Inflammatory macrophage (primary cell): ENCODE measurements around the gene HDX.
"Not testable (repeated sequence)": the region's sequence is repeated elsewhere in the genome, so short reads cannot be mapped to it uniquely, and the experiment has no call there.

ENCODE experiments used
- DNase-seq, 2 donors: peaks; one replicate each; pipeline ENCODE4 v3.0.0-alpha.2; 2020 to 2022
- total RNA-seq, 18 experiments: gene quantifications; one replicate each; lab custom pipeline; 2026; ENCODE audit warnings: mixed read lengths in 6 of 18, inconsistent platforms in 2 of 18; lab: John Stamatoyannopoulos, UW

The HDX gene
- 1.3 to 18.6 (median 4.7) reads per million in 18 experiments for total RNA-seq

- peak; percentile 87 for DNase-seq
These were observed at the start of gene HDX for GRCh38 chrX:84501798-84502628. Gene HDX, minus strand, starts transcription at chrX:84502453. Its CDS starts 27,056 bp downstream, at chrX:84475397.

GRCh38 chrX:84541315-84541714 is 39.1 kb upstream of the HDX start:
- DNase-seq, result not testable (repeated sequence)

- not testable (repeated sequence) for DNase-seq
These were observed 35.4 kb upstream of the HDX start for GRCh38 chrX:84537627-84538026.

- DNase-seq, result no peak
These were observed 13.8 kb downstream of the HDX start for GRCh38 chrX:84488426-84488825.

GRCh38 chrX:84487365-84488353 is 14.6 kb downstream of the HDX start:
- DNase-seq, result peak; percentile 11 to 21

- peak; percentile 11 to 25 for DNase-seq
These were observed 23.2 kb downstream of the HDX start for GRCh38 chrX:84479086-84479485.

- DNase-seq, result no peak
These were observed 25.1 kb downstream of the HDX start for GRCh38 chrX:84477114-84477513.

- DNase-seq, result no peak
These were observed 26.7 kb downstream of the HDX start for GRCh38 chrX:84475596-84475995.

GRCh38 chrX:84475101-84475500 is 27.2 kb downstream of the HDX start:
- no peak for DNase-seq

GRCh38 chrX:84469226-84469625 is 33.0 kb downstream of the HDX start:
- DNase-seq, result no peak

- no peak for DNase-seq
These were observed 34.4 kb downstream of the HDX start for GRCh38 chrX:84467898-84468297.

- no peak for DNase-seq
These were observed 48.7 kb downstream of the HDX start for GRCh38 chrX:84453351-84454246.

GRCh38 chrX:84441143-84441542 is 61.1 kb downstream of the HDX start:
- DNase-seq, result no peak

- peak; percentile 43 to 56 for DNase-seq
These were observed 87.1 kb downstream of the HDX start for GRCh38 chrX:84415140-84415539.

GRCh38 chrX:84363663-84364062 is 138.6 kb downstream of the HDX start:
- no peak for DNase-seq

- no peak for DNase-seq
These were observed 139.2 kb downstream of the HDX start for GRCh38 chrX:84363051-84363450.

- DNase-seq, result no peak
These were observed 139.9 kb downstream of the HDX start for GRCh38 chrX:84362184-84362838.

GRCh38 chrX:84358271-84358670 is 144.0 kb downstream of the HDX start:
- DNase-seq, result peak; percentile 43 to 71

- DNase-seq, result no peak
These were observed 145.0 kb downstream of the HDX start for GRCh38 chrX:84357296-84357695.

GRCh38 chrX:84340968-84341367 is 161.3 kb downstream of the HDX start:
- DNase-seq, result peak; percentile 58 to 68
